Mesenchymal stem cell (in vitro differentiated cells and primary cell): ENCODE results near the gene WDR90.
A peak's percentile ranks its signal among the peaks of the same experiment; 100 is the strongest.

Experiments used
- DNase-seq: peaks from one replicate; pipeline ENCODE4 v3.0.0-alpha.2; 2013
- H2AFZ ChIP-seq: one replicate; pipeline ENCODE4 v1.6.1; 2013; ENCODE audit warnings: low read depth, mild to moderate bottlenecking, control low read depth, inconsistent platforms, low read length, moderate library complexity
- H2AK5ac ChIP-seq: 2 replicates; pipeline ENCODE4 v1.6.1; 2013; ENCODE audit warnings: low read length, moderate library complexity, mild to moderate bottlenecking, inconsistent platforms; ENCODE audit not compliant: severe bottlenecking
- H2BK120ac ChIP-seq: one replicate; pipeline ENCODE4 v1.6.1; 2013; ENCODE audit warnings: low read depth, mild to moderate bottlenecking, inconsistent platforms, low read length, moderate library complexity
- H2BK12ac ChIP-seq, 2 experiments: one replicate each; pipeline ENCODE4 v1.6.1; 2013; ENCODE audit warnings: inconsistent platforms in 2 of 2, low read length in 2 of 2, mild to moderate bottlenecking in 2 of 2, moderate library complexity in 2 of 2, control low read depth in 1 of 2
- H2BK15ac ChIP-seq: one replicate; pipeline ENCODE4 v1.6.1; 2013; ENCODE audit warnings: mild to moderate bottlenecking, low read depth, inconsistent platforms; ENCODE audit not compliant: poor library complexity, severe bottlenecking
- H2BK5ac ChIP-seq: 2 replicates; pipeline ENCODE4 v1.6.1; 2013; ENCODE audit warnings: low read depth, mild to moderate bottlenecking, low read length, control low read depth, inconsistent platforms; ENCODE audit not compliant: poor library complexity, severe bottlenecking
- H3K14ac ChIP-seq, 2 experiments: one replicate each; pipeline ENCODE4 v1.6.1; 2013; ENCODE audit warnings: inconsistent platforms in 2 of 2, low read length in 2 of 2, control low read depth in 1 of 2, mild to moderate bottlenecking in 1 of 2, moderate library complexity in 1 of 2
- H3K18ac ChIP-seq, 2 experiments: one replicate each; pipeline ENCODE4 v1.6.1; 2013; ENCODE audit warnings: inconsistent platforms in 2 of 2, low read length in 2 of 2, control low read depth in 1 of 2, low read depth in 1 of 2, mild to moderate bottlenecking in 1 of 2
- H3K23ac ChIP-seq, 2 experiments: one replicate each; pipeline ENCODE4 v1.6.1; 2013; ENCODE audit warnings: inconsistent platforms in 2 of 2, low read length in 2 of 2, mild to moderate bottlenecking in 2 of 2, moderate library complexity in 2 of 2, control low read depth in 1 of 2
- H3K27ac ChIP-seq: 2 replicates; pipeline ENCODE4 v1.5.1; 2013; ENCODE audit warnings: mild to moderate bottlenecking, moderate library complexity, low read length, control low read depth, inconsistent platforms; ENCODE audit not compliant: poor library complexity, severe bottlenecking
- H3K27me3 ChIP-seq, 2 experiments: 2 replicates each; pipeline versions ENCODE4 v1.6.1 to v1.7.0; 2013; ENCODE audit warnings: low read length in 2 of 2, mild to moderate bottlenecking in 2 of 2, moderate library complexity in 2 of 2, control low read depth in 1 of 2, inconsistent platforms in 1 of 2; ENCODE audit not compliant: control insufficient read depth in 1 of 2, insufficient read depth in 1 of 2
- H3K36me3 ChIP-seq, 2 experiments: 2 replicates each; pipeline versions ENCODE4 v1.6.1 to v1.7.0; 2013; ENCODE audit warnings: low read length in 2 of 2, control low read depth in 1 of 2, inconsistent platforms in 1 of 2, low read depth in 1 of 2, mild to moderate bottlenecking in 1 of 2; ENCODE audit not compliant: insufficient read depth in 2 of 2, control insufficient read depth in 1 of 2
- H3K4ac ChIP-seq, 2 experiments: one replicate each; pipeline ENCODE4 v1.6.1; 2013; ENCODE audit warnings: inconsistent platforms in 2 of 2, low read length in 2 of 2, mild to moderate bottlenecking in 2 of 2, moderate library complexity in 2 of 2, control low read depth in 1 of 2, low read depth in 1 of 2
- H3K4me1 ChIP-seq: 2 replicates; pipeline ENCODE4 v1.6.1; 2013; ENCODE audit warnings: low read depth, low read length, control low read depth; ENCODE audit not compliant: control insufficient read depth, insufficient read depth
- H3K4me2 ChIP-seq: 2 replicates; pipeline ENCODE4 v1.6.1; 2013; ENCODE audit warnings: low read length, mild to moderate bottlenecking, inconsistent platforms; ENCODE audit not compliant: poor library complexity, severe bottlenecking
- H3K4me3 ChIP-seq, 2 experiments: 2 replicates each; pipeline versions ENCODE4 v1.5.1 to v1.7.0; 2013; ENCODE audit warnings: low read length in 2 of 2, mild to moderate bottlenecking in 2 of 2, control low read depth in 1 of 2, low read depth in 1 of 2; ENCODE audit not compliant: insufficient read depth in 1 of 2
- H3K79me1 ChIP-seq: replicated peaks from 2 replicates; pipeline ENCODE4 v1.6.1; 2013; ENCODE audit warnings: mild to moderate bottlenecking, control low read depth, low read length, inconsistent platforms; ENCODE audit not compliant: poor library complexity, severe bottlenecking
- H3K9ac ChIP-seq: 2 replicates; pipeline ENCODE4 v1.7.0; 2013; ENCODE audit warnings: mild to moderate bottlenecking, low read length, moderate library complexity
- H3K9me3 ChIP-seq: 2 replicates; pipeline ENCODE4 v1.7.0; 2013; ENCODE audit warnings: mild to moderate bottlenecking, low read length; ENCODE audit not compliant: control insufficient read depth
- H4K8ac ChIP-seq: one replicate; pipeline ENCODE4 v1.6.1; 2013; ENCODE audit warnings: inconsistent platforms, mild to moderate bottlenecking, low read length, moderate library complexity
- H4K91ac ChIP-seq: one replicate; pipeline ENCODE4 v1.6.1; 2013; ENCODE audit warnings: mild to moderate bottlenecking, low read length, inconsistent platforms
- WGBS: methylation state at CpG from one replicate; pipeline ENCODE4 v1.1.7; 2013; ENCODE audit warnings: mixed read lengths; 5-methylcytosine and 5-hydroxymethylcytosine counted together

The WDR90 gene

GRCh38 chr16:672851-673250, 23.7 kb downstream of the WDR90 start:
- 95% methylated on average over 21 of the region's 21 CpGs for WGBS
- no peak overlapping the region for H3K9ac ChIP-seq
- H2BK120ac ChIP-seq = no peak overlapping the region
- H4K91ac ChIP-seq = peak overlapping the region; percentile 46
- H3K18ac ChIP-seq = no peak overlapping the region
- peaks cover 41 to 70% of the 10 kb centered on the region in 2 experiments for H3K36me3 ChIP-seq
- DNase-seq = no peak
- peaks cover 23% of the 10 kb centered on the region for H3K79me1 ChIP-seq
- H2AFZ ChIP-seq = no peak overlapping the region
- no peak overlapping the region for H3K23ac ChIP-seq
- H2AK5ac ChIP-seq = no peak overlapping the region
- H3K4ac ChIP-seq = no peak overlapping the region
- H3K4me1 ChIP-seq = peaks cover 37% of the 10 kb centered on the region
- no peak overlapping the region for H3K4me2 ChIP-seq
- no peak overlapping the region for H2BK5ac ChIP-seq
- no peak overlapping the region for H2BK15ac ChIP-seq
- no peaks in the 10 kb centered on the region for H3K27me3 ChIP-seq
- no peak overlapping the region for H3K27ac ChIP-seq
- no peak overlapping the region for H3K4me3 ChIP-seq
- H3K9me3 ChIP-seq = no peaks in the 10 kb centered on the region
- no peak overlapping the region for H3K14ac ChIP-seq
- no peak overlapping the region for H4K8ac ChIP-seq
- no peak overlapping the region for H2BK12ac ChIP-seq

DNA sequence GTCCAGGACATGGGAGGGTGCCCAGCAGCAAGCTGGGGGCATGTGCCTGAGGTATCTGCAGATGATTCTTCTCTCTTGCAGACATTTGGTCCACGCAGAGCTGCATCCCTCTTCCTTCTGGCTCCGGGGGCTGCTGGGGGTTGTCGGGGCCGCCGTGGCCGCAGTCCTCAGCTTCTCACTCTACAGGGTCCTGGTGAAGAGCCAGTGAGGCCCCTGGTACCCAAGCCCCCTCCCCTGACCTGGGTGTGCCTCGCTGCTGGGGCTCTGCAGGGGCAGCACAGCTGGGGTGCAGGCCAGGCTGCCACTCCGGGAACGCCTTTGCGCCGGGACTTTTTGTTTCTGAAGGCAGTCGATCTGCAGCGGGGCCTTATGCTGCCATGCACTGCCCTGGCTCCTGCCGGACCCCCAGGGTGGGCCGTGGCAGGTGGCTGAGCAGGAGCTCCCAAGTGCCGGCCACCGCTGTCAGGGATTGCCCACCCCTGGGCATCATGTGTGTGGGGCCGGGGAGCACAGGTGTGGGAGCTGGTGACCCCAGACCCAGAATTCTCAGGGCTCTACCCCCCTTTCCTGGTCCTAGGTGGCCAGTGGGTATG, 24.3 kb downstream of the WDR90 start:
- H3K14ac ChIP-seq = no peak overlapping the region
- WGBS = 97% methylated on average over 17 of the region's 18 CpGs

GRCh38 chr16:674214-674881, 25.2 kb downstream of the WDR90 start:
- Histone ChIP-seq H3K27ac (no peak overlapping the region), H2AFZ (no peak overlapping the region), H3K79me1 (peaks cover 21% of the 10 kb centered on the region), H3K23ac (no peak overlapping the region), H3K4me1 (peaks cover 43% of the 10 kb centered on the region), H2BK15ac (no peak overlapping the region), H3K4ac (no peak overlapping the region), H3K27me3 (no peaks in the 10 kb centered on the region), H3K9ac (no peak overlapping the region), H3K18ac (no peak overlapping the region), H3K4me3 (no peak overlapping the region), H4K8ac (no peak overlapping the region), H4K91ac (no peak overlapping the region), H2BK5ac (no peak overlapping the region), H3K14ac (no peak overlapping the region), H3K4me2 (no peak overlapping the region), H2BK120ac (no peak overlapping the region), H3K9me3 (no peaks in the 10 kb centered on the region), H3K36me3 (peaks cover 41 to 69% of the 10 kb centered on the region in 2 experiments), H2AK5ac (no peak overlapping the region), H2BK12ac (no peak overlapping the region)
- no peak for DNase-seq
- WGBS = 90% methylated on average over 22 of the region's 22 CpGs

More for the DNA sequence above, 24.3 kb downstream of the WDR90 start:
- no peak overlapping the region for H3K18ac ChIP-seq
- no peak overlapping the region for H2AFZ ChIP-seq
- no peak for DNase-seq
- H3K9me3 ChIP-seq = no peaks in the 10 kb centered on the region
- no peak overlapping the region for H2BK5ac ChIP-seq
- H3K4me3 ChIP-seq = no peak overlapping the region
- H3K4me2 ChIP-seq = no peak overlapping the region
- no peak overlapping the region for H3K23ac ChIP-seq
- H2BK12ac ChIP-seq = no peak overlapping the region
- peak overlapping the region; percentile 8 for H2BK15ac ChIP-seq
- H2BK120ac ChIP-seq = no peak overlapping the region
- no peak overlapping the region for H3K27ac ChIP-seq
- H4K91ac ChIP-seq = no peak overlapping the region
- peaks cover 41% of the 10 kb centered on the region for H3K4me1 ChIP-seq
- no peak overlapping the region for H3K9ac ChIP-seq
- no peak overlapping the region for H4K8ac ChIP-seq
- H3K27me3 ChIP-seq = no peaks in the 10 kb centered on the region
- peaks cover 41 to 74% of the 10 kb centered on the region in 2 experiments for H3K36me3 ChIP-seq
- H3K4ac ChIP-seq = no peak overlapping the region
- peaks cover 23% of the 10 kb centered on the region for H3K79me1 ChIP-seq
- H2AK5ac ChIP-seq = no peak overlapping the region

DNA sequence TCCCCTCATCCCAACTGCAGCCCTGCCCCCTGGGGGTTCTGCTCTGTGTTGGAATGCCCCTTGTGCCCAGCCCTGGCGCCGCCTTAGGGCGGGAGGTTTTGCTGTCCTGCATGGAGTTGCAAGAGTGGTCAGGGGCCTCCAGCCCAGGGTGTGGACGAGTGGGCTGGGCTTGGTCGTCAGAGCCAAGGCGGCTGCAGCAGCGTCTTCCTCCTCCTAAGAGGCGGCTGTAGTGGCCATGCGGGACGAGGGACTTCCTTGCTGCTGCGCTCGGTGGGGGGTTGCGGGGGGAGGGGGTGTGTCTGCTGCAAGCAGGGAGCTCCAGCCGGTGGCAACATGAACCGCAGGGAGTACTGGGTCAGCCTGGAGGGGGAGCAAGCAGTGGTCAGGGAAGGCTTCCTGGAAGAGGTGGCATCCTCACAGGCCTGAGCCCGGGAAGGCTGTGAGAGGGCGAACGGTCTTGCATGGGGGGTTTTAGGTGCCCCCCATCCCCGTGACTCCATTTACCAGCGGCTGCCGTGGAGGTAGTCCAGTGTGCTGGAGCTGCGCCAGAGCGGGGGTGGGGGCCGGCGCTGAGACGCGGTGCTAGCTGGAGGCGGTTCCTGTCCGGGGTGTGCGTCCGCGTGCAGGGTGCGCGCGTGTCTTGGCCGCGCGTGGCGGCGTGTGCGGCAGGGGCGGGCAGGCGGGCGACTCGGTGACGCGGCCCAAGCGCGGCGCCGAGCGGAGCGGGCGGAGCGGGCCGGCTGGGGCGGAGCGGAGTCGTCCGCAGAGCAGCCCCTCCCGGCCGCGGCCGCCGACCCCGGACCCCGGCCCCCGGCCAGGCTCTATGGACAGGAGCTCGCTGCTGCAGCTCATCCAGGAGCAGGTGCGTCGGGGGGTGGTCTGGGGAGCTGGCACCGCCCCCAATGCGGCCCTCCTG, 26.1 kb downstream of the WDR90 start, which contains the start of gene RHBDL1:
Gene RHBDL1 (plus strand): TSS at position 704 of the 916 bp plus-strand sequence. CDS start 120 bp downstream, at position 824.
- Histone ChIP-seq H3K4me3 (peak within 1 kb of the TSS; percentile 48 to 75), H3K18ac (peak within 1 kb of the TSS; percentile 48 to 85), H3K4me2 (peak within 1 kb of the TSS; percentile 89), H3K27ac (no peak within 1 kb of the TSS), H2AK5ac (no peak within 1 kb of the TSS), H2AFZ (no peak within 1 kb of the TSS), H2BK5ac (no peak within 1 kb of the TSS), H2BK120ac (peak within 1 kb of the TSS; percentile 39), H2BK12ac (no peak within 1 kb of the TSS), H3K79me1 (peaks cover 16% of the 10 kb centered on the region), H3K9me3 (no peaks in the 10 kb centered on the region), H3K14ac (peak within 1 kb of the TSS in 1 of 2 experiments; percentile 69), H3K27me3 (no peaks in the 10 kb centered on the region), H3K9ac (peak within 1 kb of the TSS; percentile 38), H4K8ac (peak within 1 kb of the TSS; percentile 53), H3K23ac (no peak within 1 kb of the TSS), H4K91ac (peak within 1 kb of the TSS; percentile 43), H3K4me1 (peaks cover 44% of the 10 kb centered on the region), H3K36me3 (peaks cover 32 to 60% of the 10 kb centered on the region in 2 experiments), H3K4ac (peak within 1 kb of the TSS in 1 of 2 experiments; percentile 64), H2BK15ac (peak within 1 kb of the TSS; percentile 75)
- 8% methylated on average over 39 of the region's 73 CpGs for WGBS
- peak; percentile 64 for DNase-seq
